SK-N-SH (cell line): ENCODE data around the gene ARID1B. TPM values are rescaled to one million over a fixed set of nuclear protein-coding genes. Genes with fewer than 3 reads are reported as not detected.

Experiments used
- CTCF ChIA-PET: fragments of 300-600, 350-600 bp; formaldehyde crosslinking; extraction: SDS; loops from one replicate; lab custom pipeline; 2021; lab: Yijun Ruan, JAX
- POLR2A ChIA-PET: fragments of 350-600 bp; sonication (Branson Sonifier 250); formaldehyde crosslinking; extraction: SDS; loops from one replicate; lab custom pipeline; 2020; ENCODE audit warnings: antibody characterized with exemption, inconsistent platforms; lab: Yijun Ruan, JAX
- DNase-seq: peaks from one replicate; pipeline ENCODE4 v3.0.0; 2012
- H2AFZ ChIP-seq: fragments of 200-600 bp; sonication (generic); 2 replicates; pipeline ENCODE4 v1.8.1; 2016; ENCODE audit warnings: antibody characterized with exemption, mild to moderate bottlenecking, low read depth
- H3F3A ChIP-seq: fragments of 200-600 bp; sonication (generic); replicated peaks from 2 replicates; pipeline ENCODE3; 2016; ENCODE audit warnings: antibody characterized with exemption, mild to moderate bottlenecking; ENCODE audit not compliant: insufficient read depth
- H3K27ac ChIP-seq, 2 experiments: fragments of 200-500 bp in 1 of 2; fragments of 200-600 bp in 1 of 2; sonication (Bioruptor generic) in 1 of 2; sonication (generic), shearing (Covaris generic) in 1 of 2; 2 replicates each; pipeline versions ENCODE4 v1.5.1 to v1.6.1; 2014 to 2016; ENCODE audit warnings: low read depth in 2 of 2, inconsistent platforms in 1 of 2, low read length in 1 of 2, mild to moderate bottlenecking in 1 of 2, mixed read lengths in 1 of 2
- H3K27me3 ChIP-seq: fragments of 200-600 bp; sonication (generic), shearing (Covaris generic); 2 replicates; pipeline ENCODE4 v1.6.1; 2016; ENCODE audit warnings: mixed run types; ENCODE audit not compliant: insufficient read depth
- H3K36me3 ChIP-seq, 2 experiments: fragments of 200-500 bp in 1 of 2; fragments of 200-600 bp in 1 of 2; sonication (Bioruptor generic) in 1 of 2; sonication (generic) in 1 of 2; replicated peaks in 1 of 2; 2 replicates each; pipeline versions ENCODE3 to v1.5.1; 2014 to 2016; ENCODE audit warnings: low read length in 1 of 2, mild to moderate bottlenecking in 1 of 2; ENCODE audit not compliant: insufficient read depth in 2 of 2, control insufficient read depth in 1 of 2
- H3K4me1 ChIP-seq, 2 experiments: fragments of 200-500 bp in 1 of 2; fragments of 200-600 bp in 1 of 2; sonication (Bioruptor generic) in 1 of 2; sonication (generic), shearing (Covaris generic) in 1 of 2; 2 replicates each; pipeline versions ENCODE4 v1.5.1 to v1.6.1; 2014 to 2016; ENCODE audit warnings: low read depth in 1 of 2, low read length in 1 of 2, mixed run types in 1 of 2; ENCODE audit not compliant: insufficient read depth in 2 of 2, control insufficient read depth in 1 of 2
- H3K4me2 ChIP-seq: fragments of 200-600 bp; sonication (generic), shearing (Covaris generic); 2 replicates; pipeline ENCODE4 v1.6.1; 2017; ENCODE audit warnings: mixed run types
- H3K4me3 ChIP-seq, 2 experiments: fragments of 200-500 bp in 1 of 2; fragments of 200-600 bp in 1 of 2; sonication (Bioruptor generic) in 1 of 2; sonication (generic), shearing (Covaris generic) in 1 of 2; 2 replicates each; pipeline versions ENCODE4 v1.5.1 to v1.8.1; 2014 to 2016; ENCODE audit warnings: low read depth in 2 of 2, inconsistent platforms in 1 of 2, low read length in 1 of 2, mild to moderate bottlenecking in 1 of 2, mixed read lengths in 1 of 2, moderate library complexity in 1 of 2
- H3K79me2 ChIP-seq: fragments of 200-600 bp; sonication (generic); 2 replicates; pipeline ENCODE4 v1.8.1; 2017; ENCODE audit warnings: mild to moderate bottlenecking; ENCODE audit not compliant: insufficient read depth
- H3K9ac ChIP-seq: fragments of 200-600 bp; sonication (generic); 2 replicates; pipeline ENCODE4 v1.6.1; 2017; ENCODE audit warnings: mixed run types
- H3K9me2 ChIP-seq: fragments of 200-600 bp; sonication (generic); 2 replicates; pipeline ENCODE4 v1.6.1; 2017; ENCODE audit warnings: mixed run types
- H3K9me3 ChIP-seq: fragments of 200-600 bp; sonication (generic); 2 replicates; pipeline ENCODE4 v1.6.1; 2017; ENCODE audit warnings: mixed run types, mild to moderate bottlenecking, moderate library complexity
- H4K20me1 ChIP-seq: fragments of 200-600 bp; sonication (generic); 2 replicates; pipeline ENCODE4 v1.6.1; 2017; ENCODE audit warnings: mild to moderate bottlenecking, mixed run types; ENCODE audit not compliant: insufficient read depth
- CTCF ChIP-seq: fragments of 200-600 bp; sonication (generic); IDR thresholded peaks from 2 replicates; pipeline ENCODE4 v1.6.1; 2017; ENCODE audit warnings: antibody characterized with exemption, mild to moderate bottlenecking, moderate library complexity
- ELF1 ChIP-seq: IDR thresholded peaks from 2 replicates; pipeline ENCODE4 v1.4.0; 2012
- FOXJ3 ChIP-seq: sonication (generic); formaldehyde crosslinking; IDR thresholded peaks from 2 replicates; pipeline ENCODE4 v1.5.1; 2020; ENCODE audit warnings: mild to moderate bottlenecking, missing genetic modification reagents
- GABPA ChIP-seq: IDR thresholded peaks from 2 replicates; pipeline ENCODE4 v1.4.0; 2012; ENCODE audit warnings: low read depth, mild to moderate bottlenecking
- GATA2 ChIP-seq: sonication (generic); formaldehyde crosslinking; IDR thresholded peaks from 2 replicates; pipeline ENCODE4 v1.5.0; 2020; ENCODE audit warnings: mild to moderate bottlenecking, missing genetic modification reagents
- IRF3 ChIP-seq: fragments of 150-350 bp; IDR thresholded peaks from 2 replicates; pipeline ENCODE4 v1.6.1; 2016; ENCODE audit warnings: mild to moderate bottlenecking, low read depth, low read length
- MAX ChIP-seq: IDR thresholded peaks from 2 replicates; pipeline ENCODE4 v1.4.0; 2012; ENCODE audit warnings: low read depth
- PBX3 ChIP-seq: IDR thresholded peaks from 2 replicates; pipeline ENCODE4; 2012
- RAD21 ChIP-seq: IDR thresholded peaks from 2 replicates; pipeline ENCODE4 v1.6.1; 2012; ENCODE audit warnings: mild to moderate bottlenecking, low read length
- RXRA ChIP-seq: IDR thresholded peaks from 2 replicates; pipeline ENCODE4 v1.4.0; 2012; ENCODE audit warnings: low read depth, mild to moderate bottlenecking, borderline replicate concordance
- SIN3A ChIP-seq: IDR thresholded peaks from 2 replicates; pipeline ENCODE4 v1.6.1; 2012; ENCODE audit warnings: low read depth, mild to moderate bottlenecking, low read length, moderate library complexity, borderline replicate concordance
- SMC3 ChIP-seq: IDR thresholded peaks from 2 replicates; pipeline ENCODE4 v1.6.1; 2012; ENCODE audit warnings: low read depth, low read length, improper control_type of control experiment
- TEAD4 ChIP-seq: IDR thresholded peaks from 2 replicates; pipeline ENCODE4 v1.4.0; 2012; ENCODE audit warnings: mild to moderate bottlenecking, borderline replicate concordance; ENCODE audit not compliant: insufficient read depth
- USF1 ChIP-seq: IDR thresholded peaks from 2 replicates; pipeline ENCODE4 v1.4.0; 2012; ENCODE audit warnings: low read depth, borderline replicate concordance
- USF2 ChIP-seq: fragments of 150-350 bp; IDR thresholded peaks from 2 replicates; pipeline ENCODE4 v1.6.1; 2017; ENCODE audit warnings: antibody characterized with exemption, low read length, low read depth, borderline replicate concordance
- ZBTB33 ChIP-seq: IDR thresholded peaks from 2 replicates; pipeline ENCODE4 v1.4.0; 2012; ENCODE audit warnings: low read depth, borderline replicate concordance
- WGBS: methylation state at CpG from one replicate; pipeline ENCODE4 v1.1.6; 2017; ENCODE audit warnings: low lambda C conversion rate; 5-methylcytosine and 5-hydroxymethylcytosine counted together
- polyA plus RNA-seq, 3 experiments: library from polyadenylated mRNA; depleted of rRNA; stranded (reverse); fragments of >200 nt; gene quantifications; 2 replicates each; pipeline ENCODE4 v1.2.3, GENCODE V29; 2012

ARID1B gene
- polyA plus RNA-seq, 1 of the 3 experiments (the other 2 are of a cell fraction), result 13.6 TPM

- Histone ChIP-seq H3K4me3 (no peak overlapping the region), H3K4me2 (no peak overlapping the region), H3K27ac (no peak overlapping the region), H3K9me2 (no peaks in the 10 kb centered on the region), H3K36me3 (peaks cover 41 to 82% of the 10 kb centered on the region in 2 experiments), H3K4me1 (peaks cover 0 to 6% of the 10 kb centered on the region in 2 experiments; a peak in 1 of 4 replicates), H3K9ac (no peak overlapping the region), H2AFZ (no peak overlapping the region), H3K79me2 (no peaks in the 10 kb centered on the region; the same call in 1 of the 2 replicates), H3F3A (peaks cover 3% of the 10 kb centered on the region), H4K20me1 (no peaks in the 10 kb centered on the region), H3K27me3 (no peaks in the 10 kb centered on the region), H3K9me3 (no peaks in the 10 kb centered on the region)
- ChIA-PET POLR2A (no interaction called here), CTCF (interaction anchor here (0.8 to 1.0 kb wide), 2 partner anchors 11 to 61 kb away, joined by 3 read pairs; no protein-coding TSS in a partner anchor)
- WGBS, result 100% methylated on average over 6 of the region's 17 CpGs
- DNase-seq, result no peak
- TF ChIP-seq ELF1 (no peak), USF2 (no peak), USF1 (no peak)
These were observed 423.4 kb downstream of the ARID1B start for GRCh38 chr6:157200611-157201010.

- H3K27me3 ChIP-seq, result no peaks in the 10 kb centered on the region
- POLR2A ChIA-PET, result no interaction called here
- TF ChIP-seq MAX (no peak), SIN3A (no peak), RAD21 (no peak), GATA2 (no peak), SMC3 (no peak), IRF3 (no peak), ZBTB33 (no peak), USF1 (no peak), CTCF (no peak), PBX3 (no peak), FOXJ3 (CRISPR knock-in tag) (no peak), GABPA (no peak), RXRA (no peak), ELF1 (no peak), TEAD4 (no peak)
These were observed 423.9 kb downstream of the ARID1B start for GRCh38 chr6:157201083-157201482.

More at GRCh38 chr6:157201083-157201482, 423.9 kb downstream of the ARID1B start:
- Histone ChIP-seq H3K9me2 (no peaks in the 10 kb centered on the region), H3K79me2 (no peaks in the 10 kb centered on the region; the same call in 1 of the 2 replicates), H3K27ac (no peak overlapping the region), H3K9ac (no peak overlapping the region), H3K9me3 (no peaks in the 10 kb centered on the region), H4K20me1 (no peaks in the 10 kb centered on the region), H3K4me2 (no peak overlapping the region), H3K4me1 (peaks cover 0 to 6% of the 10 kb centered on the region in 2 experiments; a peak in 1 of 4 replicates), H2AFZ (no peak overlapping the region), H3K4me3 (no peak overlapping the region), H3K36me3 (peaks cover 41 to 85% of the 10 kb centered on the region in 2 experiments), H3F3A (peaks cover 3% of the 10 kb centered on the region)
- no peak for DNase-seq
- CTCF ChIA-PET, result interaction anchor here (1.1 kb wide), 1 partner anchor 73 kb away, joined by 3 read pairs; no protein-coding TSS in a partner anchor
- 92% methylated on average over 15 of the region's 17 CpGs for WGBS
